Measurements from ENCODE around the gene AXL.
"Not testable (repeated sequence)": the region's sequence is repeated elsewhere in the genome, so short reads cannot be mapped to it uniquely, and the experiment has no call there.

The AXL gene

DNA sequence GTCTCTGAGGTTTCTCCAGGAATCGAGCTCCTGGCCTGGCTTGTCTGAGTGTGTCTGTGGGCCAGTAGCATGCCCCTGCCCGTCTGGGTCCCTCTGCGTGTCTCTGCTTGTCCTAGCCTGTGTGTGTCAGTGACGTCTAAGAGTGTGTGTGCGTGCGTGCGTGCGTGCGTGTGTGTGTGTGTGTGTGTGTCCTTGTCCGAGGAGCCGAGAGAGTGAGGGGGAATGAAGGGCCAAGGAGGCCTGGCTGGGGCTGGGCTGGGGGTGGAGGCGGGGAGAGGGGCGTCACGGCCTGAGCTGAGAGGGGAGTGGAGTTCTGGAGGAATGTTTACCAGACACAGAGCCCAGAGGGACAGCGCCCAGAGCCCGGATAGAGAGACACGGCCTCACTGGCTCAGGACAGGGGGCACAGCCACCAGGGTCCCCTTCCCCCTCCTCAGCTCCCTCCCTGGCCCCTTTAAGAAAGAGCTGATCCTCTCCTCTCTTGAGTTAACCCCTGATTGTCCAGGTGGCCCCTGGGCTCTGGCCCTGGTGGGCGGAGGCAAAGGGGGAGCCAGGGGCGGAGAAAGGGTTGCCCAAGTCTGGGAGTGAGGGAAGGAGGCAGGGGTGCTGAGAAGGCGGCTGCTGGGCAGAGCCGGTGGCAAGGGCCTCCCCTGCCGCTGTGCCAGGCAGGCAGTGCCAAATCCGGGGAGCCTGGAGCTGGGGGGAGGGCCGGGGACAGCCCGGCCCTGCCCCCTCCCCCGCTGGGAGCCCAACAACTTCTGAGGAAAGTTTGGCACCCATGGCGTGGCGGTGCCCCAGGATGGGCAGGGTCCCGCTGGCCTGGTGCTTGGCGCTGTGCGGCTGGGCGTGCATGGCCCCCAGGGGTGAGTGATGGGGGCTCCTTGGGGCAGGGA lies at the start of gene AXL:
Gene AXL (plus strand): TSS at position 609 of the 893 bp plus-strand sequence. CDS start 170 bp downstream, at position 779.
- DNase-seq: no peak

GRCh38 chr19:41172297-41173164 lies 46.5 kb upstream of the AXL start:
- no peak for DNase-seq

- no peak for DNase-seq
Observed at GRCh38 chr19:41174297-41174928, 44.6 kb upstream of the AXL start.

GRCh38 chr19:41175801-41176777 lies 42.9 kb upstream of the AXL start:
- no peak for DNase-seq

DNA sequence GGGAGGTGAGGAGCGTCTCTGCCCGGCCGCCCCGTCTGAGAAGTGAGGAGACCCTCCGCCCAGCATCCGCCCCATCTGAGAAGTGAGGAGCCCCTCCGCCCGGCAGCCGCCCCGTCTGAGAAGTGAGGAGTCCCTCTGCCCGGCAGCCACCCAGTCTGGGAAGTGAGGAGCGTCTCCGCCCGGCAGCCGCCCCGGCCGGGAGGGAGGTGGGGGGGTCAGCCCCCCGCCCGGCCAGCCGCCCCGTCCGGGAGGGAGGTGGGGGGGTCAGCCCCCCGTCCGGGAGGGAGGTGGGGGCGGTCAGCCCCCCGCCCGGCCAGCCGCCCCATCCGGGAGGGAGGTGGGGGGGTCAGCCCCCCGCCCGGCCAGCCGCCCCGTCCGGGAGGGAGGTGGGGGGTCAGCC lies 38.9 kb upstream of the AXL start:
- DNase-seq: not testable (repeated sequence)

DNA sequence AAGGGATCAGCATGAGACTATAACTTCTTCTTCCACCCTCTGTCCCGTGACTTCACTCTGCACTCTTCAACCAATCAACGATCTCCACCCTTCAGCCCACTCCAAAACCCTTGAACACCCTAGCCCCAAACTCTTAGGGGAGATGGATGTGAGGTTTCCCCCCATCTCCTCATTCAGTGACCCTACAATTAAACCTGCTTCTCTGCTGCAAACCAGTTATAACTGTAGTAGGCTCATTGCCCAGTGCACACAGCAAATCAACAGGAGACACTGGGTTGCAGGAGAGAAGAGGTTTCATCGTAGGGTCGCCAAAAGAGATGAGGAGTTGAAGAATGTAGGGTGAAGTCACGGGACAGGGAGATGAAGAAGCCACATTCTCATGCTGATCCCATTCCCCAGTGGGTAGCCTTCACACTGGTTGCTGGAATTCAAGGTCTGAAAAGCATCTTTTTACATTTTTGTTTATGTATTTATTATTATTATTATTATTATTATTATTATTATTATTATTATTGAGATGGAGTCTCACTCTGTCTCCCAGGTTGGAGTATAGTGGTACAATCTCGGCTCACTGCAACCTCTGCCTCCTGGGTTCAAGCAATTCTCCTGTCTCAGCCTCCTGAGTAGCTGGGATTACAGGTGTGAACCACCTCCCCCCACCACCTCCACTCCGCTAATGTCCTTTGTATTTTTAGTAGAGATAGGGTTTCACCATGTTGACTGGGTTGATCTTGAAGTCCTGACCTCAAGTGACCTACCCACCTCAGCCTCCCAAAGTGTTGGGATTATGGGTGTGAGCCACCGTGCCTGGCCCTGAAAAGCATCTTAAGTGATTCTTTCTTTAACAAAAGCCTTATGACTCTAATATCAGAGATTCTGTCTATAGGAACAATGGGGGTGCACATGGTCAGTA lies 31.8 kb upstream of the AXL start:
- DNase-seq: no peak

DNA sequence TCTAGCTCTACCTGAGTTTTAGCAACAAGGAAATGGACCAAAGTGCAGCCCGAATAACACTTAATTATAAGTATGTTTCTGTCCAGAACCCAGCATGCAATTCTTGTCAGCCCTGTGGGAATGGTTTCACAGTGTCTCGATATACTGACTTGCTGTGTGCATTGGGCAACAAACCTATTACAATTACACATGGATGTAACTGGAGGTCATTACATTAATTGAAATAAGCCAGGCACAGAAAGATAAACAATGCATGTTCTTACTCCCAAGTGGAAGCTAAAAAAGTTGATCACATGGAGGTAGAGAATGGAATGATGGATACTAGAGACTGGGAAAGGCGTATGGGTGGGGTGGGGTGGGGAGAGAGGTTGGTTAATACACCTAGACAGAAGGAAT lies 31.1 kb upstream of the AXL start:
- DNase-seq: no peak

DNA sequence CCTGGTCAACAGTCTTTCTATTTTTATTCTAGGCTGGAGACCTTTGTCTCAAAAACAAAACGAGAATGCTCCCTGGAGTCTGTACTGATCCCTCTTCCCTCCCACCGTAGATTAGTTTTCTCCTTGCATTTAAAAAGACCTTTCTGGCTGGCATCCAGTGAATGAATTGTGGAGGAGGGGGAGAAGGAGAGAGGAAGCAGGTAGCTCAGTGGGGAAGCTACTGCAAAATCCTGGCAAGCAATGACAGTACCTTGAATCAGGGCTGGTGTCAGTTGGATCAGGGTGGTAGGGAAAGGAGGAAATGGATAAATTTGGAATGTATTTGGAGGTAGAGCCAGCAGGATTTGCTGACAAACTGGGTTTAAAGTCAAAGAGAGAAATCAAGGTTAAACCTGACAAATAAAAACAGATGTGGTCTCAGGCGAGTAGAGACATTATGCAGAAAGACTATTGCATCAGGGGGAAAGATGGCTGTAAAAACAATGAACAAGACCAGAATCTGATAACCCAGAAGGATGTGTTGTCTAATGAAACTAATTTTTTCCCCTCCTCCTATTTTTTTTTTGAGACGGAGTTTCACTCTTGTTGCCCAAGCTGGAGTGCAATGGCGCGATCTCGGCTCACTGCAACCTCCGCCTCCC lies 29.5 kb upstream of the AXL start:
- no peak for DNase-seq

- DNase-seq: no peak
Observed at GRCh38 chr19:41192574-41193429, 26.2 kb upstream of the AXL start, which contains the start of gene CYP2S1. Gene CYP2S1, plus strand, starts transcription at chr19:41193219. Its CDS starts 46 bp downstream, at chr19:41193265.

DNA sequence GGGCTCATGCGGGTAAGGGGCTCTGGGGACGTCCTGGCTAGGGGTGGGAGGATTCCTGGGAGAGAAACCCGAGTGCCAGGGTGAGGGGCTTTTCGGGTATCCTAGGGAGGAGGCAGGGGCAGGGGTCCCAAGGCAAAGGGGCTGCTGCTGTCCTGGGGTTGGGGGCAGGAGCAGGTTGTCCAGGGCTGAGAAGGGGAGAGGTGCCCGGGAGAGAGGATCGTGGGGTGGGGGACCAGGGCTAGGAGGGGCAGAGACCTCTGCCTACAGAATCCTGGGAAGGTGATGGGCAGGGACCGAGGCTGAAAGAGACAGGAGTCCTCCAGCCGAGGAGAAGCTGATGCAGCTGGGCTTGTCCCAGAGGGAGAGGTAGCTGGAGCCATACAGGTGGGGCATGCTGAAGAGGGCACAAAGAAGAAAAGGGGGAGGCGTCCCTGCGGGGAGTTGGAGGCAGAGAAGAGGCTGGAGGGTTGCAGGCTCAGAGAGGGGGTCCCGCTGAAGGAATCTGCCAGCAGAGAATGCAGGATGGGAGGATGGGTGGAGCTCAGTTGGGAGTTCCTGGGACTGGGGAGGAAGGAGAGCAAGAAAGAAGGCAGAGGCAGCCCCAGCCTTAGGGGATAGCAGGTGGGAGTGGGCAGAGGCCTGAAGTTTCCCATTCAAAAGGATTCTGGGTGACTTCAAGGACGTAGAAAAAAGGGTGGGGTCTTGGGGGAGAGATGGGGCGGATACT lies 25.4 kb upstream of the AXL start:
- no peak for DNase-seq

- no peak for DNase-seq
Observed at GRCh38 chr19:41194157-41194552, 24.9 kb upstream of the AXL start.

DNA sequence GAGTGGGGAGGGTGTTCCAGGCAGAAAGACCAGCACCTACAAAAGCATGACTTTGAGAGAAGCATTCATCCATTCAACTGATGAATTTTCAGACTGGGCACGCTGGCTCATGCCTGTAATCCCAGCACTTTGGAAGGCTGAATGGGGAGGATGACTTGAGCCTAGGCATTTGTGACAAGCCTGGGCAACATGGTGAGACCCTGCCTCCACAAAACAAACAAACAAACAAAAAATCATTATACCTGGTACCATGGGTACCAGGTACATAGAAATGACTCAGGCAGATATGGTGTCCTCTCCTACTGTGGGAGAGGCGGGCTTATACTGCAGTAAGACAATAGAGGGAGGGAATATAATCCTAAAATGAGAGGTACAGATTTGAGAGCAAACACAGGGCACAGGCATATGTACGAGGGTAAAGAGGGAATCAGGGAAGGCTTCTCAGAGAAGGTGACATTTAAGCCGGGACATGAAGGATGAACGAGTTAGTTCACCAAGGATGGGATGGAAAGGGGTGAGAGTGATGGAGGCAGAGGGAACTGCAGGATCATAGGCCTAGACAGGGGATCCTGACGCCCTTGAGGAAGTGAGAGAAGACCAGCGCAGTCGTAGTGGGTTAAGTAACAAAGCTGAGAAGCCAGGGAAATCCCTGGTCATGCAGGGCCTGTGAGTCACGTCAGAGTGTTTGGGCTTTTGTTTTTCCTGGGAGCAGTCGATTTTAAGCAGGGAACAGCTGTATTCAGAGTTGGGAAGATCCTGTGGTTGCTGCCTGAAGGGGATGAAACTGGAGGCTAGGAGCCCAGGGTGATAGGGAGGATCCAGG lies 23.1 kb upstream of the AXL start:
- DNase-seq: no peak

GRCh38 chr19:41198559-41198958 lies 20.5 kb upstream of the AXL start:
- DNase-seq: no peak

GRCh38 chr19:41203371-41203770 lies 15.7 kb upstream of the AXL start:
- DNase-seq: no peak

DNA sequence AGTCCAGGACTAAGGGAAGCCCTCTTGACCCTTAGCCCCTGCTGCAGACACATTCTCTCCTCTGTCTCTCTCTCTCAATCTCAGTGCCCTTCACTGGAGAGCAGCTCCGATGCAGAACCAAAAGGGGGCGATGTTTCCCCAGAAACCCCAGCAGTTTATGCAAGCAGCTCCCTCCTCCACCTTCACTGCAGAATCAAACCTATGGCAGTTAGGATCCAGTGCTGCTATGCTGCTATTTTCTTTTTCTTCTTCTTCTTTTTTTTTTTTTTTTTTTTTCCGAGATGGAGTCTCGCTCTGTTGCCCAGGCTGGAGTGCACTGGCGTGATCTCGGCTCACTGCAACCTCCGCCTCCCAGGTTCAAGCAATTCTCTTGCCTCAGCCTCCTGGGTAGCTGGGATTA lies 14.7 kb upstream of the AXL start:
- DNase-seq: peak; percentile 21

- no peak for DNase-seq
Observed at GRCh38 chr19:41205995-41206394, 13.0 kb upstream of the AXL start.

DNA sequence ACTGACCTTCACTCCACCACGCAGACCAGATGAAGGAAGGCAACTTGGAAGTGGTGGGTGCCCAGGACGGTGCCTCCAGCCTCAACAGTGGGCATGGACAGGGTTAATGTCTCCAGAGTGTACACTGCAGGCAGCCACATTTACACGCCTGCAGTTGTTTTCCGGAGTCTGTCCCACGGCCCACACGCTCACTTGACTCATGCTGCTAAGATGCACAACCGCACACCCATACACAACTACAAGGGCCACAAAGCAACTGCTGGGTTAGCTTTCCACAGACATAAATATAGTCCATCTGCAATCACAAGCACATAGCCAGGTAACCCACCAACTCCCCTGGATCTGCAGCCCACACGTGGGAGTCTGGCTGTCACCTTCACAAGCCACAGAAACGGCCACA lies 12.6 kb upstream of the AXL start:
- no peak for DNase-seq
